ENCODE measurements around the gene TRAPPC14. TPM values are rescaled to one million over a fixed set of nuclear protein-coding genes. Genes with fewer than 3 reads are reported as not detected.

Gene TRAPPC14
- total RNA-seq, 2 donors from 2014 or later, result 24.7 to 30.0 TPM

DNA sequence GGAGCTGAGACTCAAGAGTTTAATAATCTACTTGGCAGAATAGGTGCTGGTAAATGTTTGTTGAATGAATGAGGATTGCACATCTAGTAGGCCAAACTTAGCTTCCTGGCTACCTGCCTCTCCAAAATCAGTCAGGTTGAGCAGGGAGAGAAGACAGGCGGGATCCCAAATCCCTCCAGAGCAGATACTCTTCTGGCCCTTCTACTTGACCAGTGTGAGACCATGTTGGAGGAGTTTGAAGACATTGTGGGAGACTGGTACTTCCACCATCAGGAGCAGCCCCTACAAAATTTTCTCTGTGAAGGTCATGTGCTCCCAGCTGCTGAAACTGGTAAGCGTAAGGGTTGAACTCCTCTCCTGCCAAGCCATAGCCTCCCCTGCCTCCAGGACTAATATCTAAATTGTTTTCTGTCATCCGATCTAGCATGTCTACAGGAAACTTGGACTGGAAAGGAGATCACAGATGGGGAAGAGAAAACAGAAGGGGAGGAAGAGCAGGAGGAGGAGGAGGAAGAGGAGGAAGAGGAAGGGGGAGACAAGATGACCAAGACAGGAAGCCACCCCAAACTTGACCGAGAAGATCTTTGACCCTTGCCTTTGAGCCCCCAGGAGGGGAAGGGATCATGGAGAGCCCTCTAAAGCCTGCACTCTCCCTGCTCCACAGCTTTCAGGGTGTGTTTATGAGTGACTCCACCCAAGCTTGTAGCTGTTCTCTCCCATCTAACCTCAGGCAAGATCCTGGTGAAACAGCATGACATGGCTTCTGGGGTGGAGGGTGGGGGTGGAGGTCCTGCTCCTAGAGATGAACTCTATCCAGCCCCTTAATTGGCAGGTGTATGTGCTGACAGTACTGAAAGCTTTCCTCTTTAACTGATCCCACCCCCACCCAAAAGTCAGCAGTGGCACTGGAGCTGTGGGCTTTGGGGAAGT is 34.0 kb downstream of the TRAPPC14 start:
- H3K9ac ChIP-seq (ENCODE audit: extremely low read depth, low read length, poor library complexity, severe bottlenecking), result no peak overlapping the region
- WGBS, 2 experiments (ENCODE audit: insufficient coverage in 1 of 2, insufficient read length in 1 of 2), result 88 to 99% methylated on average over 2 to 4 of the region's 4 CpGs
- H3K27me3 ChIP-seq (ENCODE audit: control insufficient read depth, insufficient read depth, low read length, poor library complexity, severe bottlenecking), result peaks cover 12% of the 10 kb centered on the region
- Mint-ChIP-seq H3K9me3 (no peaks in the 10 kb centered on the region), H3K27ac (no peak overlapping the region), H3K4me3 (peak overlapping the region; percentile 96), H3K4me1 (peaks cover 6% of the 10 kb centered on the region), H3K36me3 (ENCODE audit: low read depth) (peaks cover 6% of the 10 kb centered on the region), H3K27me3 (ENCODE audit: insufficient read depth) (peaks cover 18% of the 10 kb centered on the region)
- no peak overlapping the region for H3K4me3 ChIP-seq (ENCODE audit: low read length)
- H3K4me1 ChIP-seq (ENCODE audit: control insufficient read depth, insufficient read depth, low read length), result no peaks in the 10 kb centered on the region
- TF ChIP-seq, protein P1, sequence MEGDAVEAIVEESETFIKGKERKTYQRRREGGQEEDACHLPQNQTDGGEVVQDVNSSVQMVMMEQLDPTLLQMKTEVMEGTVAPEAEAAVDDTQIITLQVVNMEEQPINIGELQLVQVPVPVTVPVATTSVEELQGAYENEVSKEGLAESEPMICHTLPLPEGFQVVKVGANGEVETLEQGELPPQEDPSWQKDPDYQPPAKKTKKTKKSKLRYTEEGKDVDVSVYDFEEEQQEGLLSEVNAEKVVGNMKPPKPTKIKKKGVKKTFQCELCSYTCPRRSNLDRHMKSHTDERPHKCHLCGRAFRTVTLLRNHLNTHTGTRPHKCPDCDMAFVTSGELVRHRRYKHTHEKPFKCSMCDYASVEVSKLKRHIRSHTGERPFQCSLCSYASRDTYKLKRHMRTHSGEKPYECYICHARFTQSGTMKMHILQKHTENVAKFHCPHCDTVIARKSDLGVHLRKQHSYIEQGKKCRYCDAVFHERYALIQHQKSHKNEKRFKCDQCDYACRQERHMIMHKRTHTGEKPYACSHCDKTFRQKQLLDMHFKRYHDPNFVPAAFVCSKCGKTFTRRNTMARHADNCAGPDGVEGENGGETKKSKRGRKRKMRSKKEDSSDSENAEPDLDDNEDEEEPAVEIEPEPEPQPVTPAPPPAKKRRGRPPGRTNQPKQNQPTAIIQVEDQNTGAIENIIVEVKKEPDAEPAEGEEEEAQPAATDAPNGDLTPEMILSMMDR (conservative IDR thresholded peaks at IDR 0.05), result no peak
- peaks cover 5% of the 10 kb centered on the region for H3K36me3 ChIP-seq (ENCODE audit: control insufficient read depth, insufficient read depth, low read length)
- no peak for DNase-seq
- H3K9me3 ChIP-seq (ENCODE audit: control insufficient read depth, low read length), result no peaks in the 10 kb centered on the region
- H3K27ac ChIP-seq (ENCODE audit: low read depth, low read length), result no peak overlapping the region

DNA sequence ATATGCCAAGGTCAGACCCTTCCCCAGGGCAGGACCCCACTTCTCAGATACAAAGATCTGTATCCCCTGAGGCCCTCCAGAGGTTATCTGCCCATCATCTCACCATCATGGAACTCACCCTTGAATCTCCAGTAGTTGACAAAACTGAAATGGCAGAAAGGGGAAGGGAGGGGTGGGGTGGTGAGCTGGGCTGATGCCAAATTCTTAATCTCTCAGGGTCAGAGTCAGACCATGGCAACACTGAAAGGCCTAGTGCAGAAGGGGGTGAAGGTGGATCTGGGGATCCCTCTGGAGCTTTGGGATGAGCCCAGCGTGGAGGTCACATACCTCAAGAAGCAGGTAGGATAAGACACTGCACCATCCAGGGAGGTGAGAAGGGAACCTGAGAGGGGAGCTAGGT is 36.0 kb downstream of the TRAPPC14 start:
- H3K9ac ChIP-seq (ENCODE audit: extremely low read depth, low read length, poor library complexity, severe bottlenecking), result no peak overlapping the region
- H3K27ac ChIP-seq (ENCODE audit: low read depth, low read length), result no peak overlapping the region
- H3K9me3 Mint-ChIP-seq, result no peaks in the 10 kb centered on the region
- H3K4me1 Mint-ChIP-seq, result peaks cover 8% of the 10 kb centered on the region
- H3K27me3 ChIP-seq (ENCODE audit: control insufficient read depth, insufficient read depth, low read length, poor library complexity, severe bottlenecking), result no peaks in the 10 kb centered on the region
- peaks cover 6% of the 10 kb centered on the region for H3K36me3 Mint-ChIP-seq (ENCODE audit: low read depth)
- TF ChIP-seq, protein P1 (conservative IDR thresholded peaks at IDR 0.05), result no peak
- DNase-seq, result no peak
- H3K9me3 ChIP-seq (ENCODE audit: control insufficient read depth, low read length), result no peaks in the 10 kb centered on the region
- H3K36me3 ChIP-seq (ENCODE audit: control insufficient read depth, insufficient read depth, low read length), result peaks cover 5% of the 10 kb centered on the region
- 90 to 100% methylated on average over 1 of the region's 1 CpG for WGBS, 2 experiments (ENCODE audit: insufficient coverage in 1 of 2, insufficient read length in 1 of 2)
- H3K27me3 Mint-ChIP-seq (ENCODE audit: insufficient read depth), result no peaks in the 10 kb centered on the region
- no peaks in the 10 kb centered on the region for H3K4me1 ChIP-seq (ENCODE audit: control insufficient read depth, insufficient read depth, low read length)
- no peak overlapping the region for H3K4me3 ChIP-seq (ENCODE audit: low read length)
- H3K27ac Mint-ChIP-seq, result no peak overlapping the region
- H3K4me3 Mint-ChIP-seq, result no peak overlapping the region

DNA sequence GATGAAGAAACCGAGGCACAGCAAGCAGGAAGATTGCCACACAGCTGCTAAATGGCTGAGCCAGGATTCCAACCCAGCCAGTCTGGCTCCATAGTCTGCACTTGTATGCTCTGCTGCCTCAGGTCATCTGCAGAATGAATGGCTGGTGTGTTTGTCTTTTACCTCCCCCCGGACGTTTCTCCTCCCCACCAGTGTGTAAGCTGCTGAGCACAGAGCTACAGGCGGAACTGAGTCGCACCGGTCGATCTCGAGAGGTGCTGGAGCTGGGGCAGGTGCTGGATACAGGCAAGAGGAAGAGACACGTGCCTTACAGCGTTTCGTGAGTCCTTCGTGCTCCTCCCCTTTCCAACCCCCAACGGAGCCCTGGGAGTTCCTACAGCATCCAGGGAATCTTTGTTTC is 36.5 kb downstream of the TRAPPC14 start:
- peaks cover 5% of the 10 kb centered on the region for H3K36me3 ChIP-seq (ENCODE audit: control insufficient read depth, insufficient read depth, low read length)
- no peaks in the 10 kb centered on the region for H3K9me3 Mint-ChIP-seq
- H3K9me3 ChIP-seq (ENCODE audit: control insufficient read depth, low read length), result no peaks in the 10 kb centered on the region
- peaks cover 6% of the 10 kb centered on the region for H3K36me3 Mint-ChIP-seq (ENCODE audit: low read depth)
- H3K9ac ChIP-seq (ENCODE audit: extremely low read depth, low read length, poor library complexity, severe bottlenecking), result no peak overlapping the region
- TF ChIP-seq, protein P1 (conservative IDR thresholded peaks at IDR 0.05), result no peak
- WGBS, 2 experiments (ENCODE audit: insufficient coverage in 1 of 2, insufficient read length in 1 of 2), result 83 to 89% methylated on average over 12 to 13 of the region's 13 CpGs
- H3K4me3 ChIP-seq (ENCODE audit: low read length), result no peak overlapping the region
- DNase-seq, result no peak
- no peak overlapping the region for H3K27ac ChIP-seq (ENCODE audit: low read depth, low read length)
- peaks cover 8% of the 10 kb centered on the region for H3K4me1 Mint-ChIP-seq
- no peak overlapping the region for H3K4me3 Mint-ChIP-seq
- no peaks in the 10 kb centered on the region for H3K27me3 Mint-ChIP-seq (ENCODE audit: insufficient read depth)
- peak overlapping the region; percentile 64 for H3K27ac Mint-ChIP-seq
- H3K4me1 ChIP-seq (ENCODE audit: control insufficient read depth, insufficient read depth, low read length), result no peaks in the 10 kb centered on the region
- no peaks in the 10 kb centered on the region for H3K27me3 ChIP-seq (ENCODE audit: control insufficient read depth, insufficient read depth, low read length, poor library complexity, severe bottlenecking)

Data from endodermal cell (in vitro differentiated cells).